Ascending aorta (tissue), 2 donors: ENCODE data around the gene STK32B. TPM values are rescaled to one million over a fixed set of nuclear protein-coding genes. Genes with fewer than 3 reads are reported as not detected.

Experiments used
- DNase-seq, 2 donors: peaks; one replicate each; pipeline ENCODE4 v3.0.0-alpha.2; 2019; ENCODE audit warnings: low spot score in 2 of 2
- H3K27ac ChIP-seq, 2 donors: fragments of 200-600 bp; sonication (generic); one replicate each; pipeline ENCODE4 v1.5.1; 2016 to 2017; ENCODE audit warnings: mild to moderate bottlenecking in 1 of 2
- H3K27me3 ChIP-seq: fragments of 200-600 bp; sonication (generic); one replicate; pipeline ENCODE4 v1.5.1; 2017
- H3K36me3 ChIP-seq, 2 donors: fragments of 200-600 bp; sonication (generic); one replicate each; pipeline ENCODE4 v1.5.1; 2016
- H3K4me1 ChIP-seq, 2 donors: fragments of 200-600 bp; sonication (generic); one replicate each; pipeline ENCODE4 v1.5.1; 2016 to 2017; ENCODE audit warnings: mild to moderate bottlenecking in 1 of 2
- H3K4me3 ChIP-seq, 2 donors: fragments of 200-600 bp; sonication (generic); one replicate each; pipeline ENCODE4 v1.5.1; 2016 to 2017; ENCODE audit warnings: mild to moderate bottlenecking in 1 of 2
- H3K9me3 ChIP-seq, 2 donors: fragments of 200-600 bp; sonication (generic); one replicate each; pipeline ENCODE4 v1.5.1; 2016
- CTCF ChIP-seq, 3 experiments: fragments of 200-600 bp in 2 of 3; fragments of 450-650 bp in 1 of 3; sonication (generic) in 2 of 3; IDR thresholded peaks; one replicate each; pipeline ENCODE4 v1.5.1; 2016 to 2019; ENCODE audit warnings: antibody characterized with exemption in 3 of 3, mild to moderate bottlenecking in 1 of 3, moderate library complexity in 1 of 3
- intact Hi-C: fragments of 100-400 bp; cut with DNase I; formaldehyde crosslinking; loops from one replicate; pipeline ENCODE4 v1.15.1; 2023
- total RNA-seq: library from RNA; depleted of rRNA; stranded (reverse); fragments of >200 nt; gene quantifications from one replicate; pipeline ENCODE4 v1.1.0, GENCODE V29; 2016

The STK32B gene
- total RNA-seq, 1 donor from 2014 or later: 2.3 TPM

DNA sequence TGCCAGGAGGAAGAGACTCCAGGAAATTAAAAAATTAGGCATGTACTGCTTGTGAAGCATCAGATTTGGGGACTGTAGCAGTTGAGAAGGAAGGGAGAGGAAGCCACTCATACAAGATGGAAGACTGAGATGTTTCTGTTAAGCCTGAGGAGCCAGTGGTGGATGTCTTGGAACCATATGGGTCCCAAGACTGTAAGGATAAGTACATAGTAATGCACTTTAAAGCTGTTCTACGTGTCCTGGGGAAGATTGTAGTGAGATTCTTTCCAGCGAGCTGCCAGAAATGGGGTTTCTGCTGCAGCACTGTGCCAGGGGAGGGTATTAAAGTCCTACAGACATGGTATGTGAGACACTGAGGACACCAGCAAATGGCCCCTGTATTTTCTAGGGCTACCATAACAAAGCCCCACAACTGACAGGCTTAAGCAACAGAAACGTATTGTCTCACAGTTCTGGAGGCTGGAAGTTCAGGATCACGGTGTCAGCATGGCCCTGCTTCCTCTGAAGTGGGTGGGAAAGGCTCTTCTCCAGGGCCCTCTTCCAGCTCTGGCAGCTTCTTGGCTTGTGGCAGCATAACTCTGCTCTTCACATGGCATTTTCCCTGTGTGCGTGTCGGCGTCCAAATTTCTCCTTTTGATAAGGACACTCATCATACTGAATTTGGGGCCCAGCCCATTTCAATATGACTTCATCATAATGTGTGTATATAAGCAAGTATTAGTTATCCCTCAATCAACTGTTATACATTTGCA is 352.6 kb downstream of the STK32B start:
- Histone ChIP-seq H3K9me3 (peaks cover 0 to 10% of the 10 kb centered on the region in 2 donors), H3K4me1 (no peaks in the 10 kb centered on the region), H3K36me3 (no peaks in the 10 kb centered on the region), H3K27ac (no peak overlapping the region), H3K27me3 (no peaks in the 10 kb centered on the region), H3K4me3 (no peak overlapping the region)
- intact Hi-C loops: no loop called here
- TF ChIP-seq CTCF (IDR thresholded peaks at IDR 0.05): no peak
- DNase-seq: no peak

- Histone ChIP-seq H3K9me3 (peaks cover 0 to 10% of the 10 kb centered on the region in 2 donors), H3K4me1 (no peaks in the 10 kb centered on the region), H3K36me3 (no peaks in the 10 kb centered on the region), H3K27ac (no peak overlapping the region), H3K4me3 (no peak overlapping the region), H3K27me3 (no peaks in the 10 kb centered on the region)
- no peak for TF ChIP-seq CTCF (IDR thresholded peaks at IDR 0.05)
- DNase-seq: no peak
- intact Hi-C loops: no loop called here
These were observed 358.0 kb downstream of the STK32B start for GRCh38 chr4:5409237-5409636.

DNA sequence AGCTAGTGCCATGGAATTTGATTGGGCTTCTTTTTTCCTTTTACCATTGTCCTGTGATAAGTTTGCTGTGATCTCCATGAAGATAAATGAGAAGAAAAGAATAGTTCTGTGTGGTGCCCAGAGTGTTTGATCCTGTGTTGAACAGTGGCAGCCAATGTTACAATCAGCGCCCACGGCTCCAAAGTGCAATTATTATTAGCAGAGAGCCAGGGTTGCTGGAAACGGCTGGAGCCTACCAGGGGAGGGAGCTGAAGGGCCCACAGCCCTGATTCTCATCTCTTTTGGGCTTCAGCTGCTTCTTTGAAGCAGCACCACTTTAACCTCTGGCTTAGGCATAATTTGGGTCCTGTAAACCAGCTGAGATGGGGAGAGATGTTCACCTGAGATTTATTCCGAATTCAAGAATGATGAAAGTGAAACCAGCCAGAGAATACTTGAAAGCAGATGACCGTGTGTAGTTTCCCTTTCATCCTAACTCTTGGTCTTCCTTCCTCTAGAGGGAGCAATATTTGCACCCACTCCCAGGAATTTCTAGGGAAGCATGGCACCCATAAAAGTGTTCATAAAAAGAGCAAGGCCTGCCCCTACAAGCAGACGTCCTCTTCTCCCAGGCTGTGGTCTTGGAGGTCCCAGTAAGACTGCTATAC is 358.8 kb downstream of the STK32B start:
- H3K4me1 ChIP-seq: no peaks in the 10 kb centered on the region
- H3K4me3 ChIP-seq: no peak overlapping the region
- H3K27me3 ChIP-seq: no peaks in the 10 kb centered on the region
- peaks cover 0 to 10% of the 10 kb centered on the region in 2 donors for H3K9me3 ChIP-seq
- no peak for DNase-seq
- intact Hi-C loops: no loop called here
- no peak for TF ChIP-seq CTCF (IDR thresholded peaks at IDR 0.05)
- H3K27ac ChIP-seq: no peak overlapping the region
- no peaks in the 10 kb centered on the region for H3K36me3 ChIP-seq

DNA sequence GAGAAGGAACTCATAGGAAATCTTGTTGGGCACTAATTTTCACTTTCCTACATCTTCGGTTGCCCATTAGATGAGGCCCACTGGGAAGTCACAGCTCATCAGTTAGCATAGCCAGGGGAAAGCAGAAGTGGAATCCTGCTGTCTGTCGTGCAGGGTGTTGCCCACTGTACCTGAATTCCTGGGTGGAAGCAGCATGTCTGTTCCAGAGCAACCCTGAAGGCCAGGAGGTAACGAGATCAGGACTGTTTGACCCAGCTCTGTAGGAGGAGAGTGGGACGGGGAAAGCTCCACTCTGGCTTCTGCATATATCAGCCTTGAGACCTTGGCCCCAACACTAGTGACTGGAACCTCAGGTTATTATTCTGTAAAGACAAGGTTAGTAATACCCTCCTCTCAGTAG is 361.0 kb downstream of the STK32B start:
- DNase-seq: no peak
- Histone ChIP-seq H3K27me3 (no peaks in the 10 kb centered on the region), H3K36me3 (no peaks in the 10 kb centered on the region), H3K9me3 (peaks cover 0 to 5% of the 10 kb centered on the region in 2 donors), H3K4me1 (no peaks in the 10 kb centered on the region), H3K4me3 (no peak overlapping the region), H3K27ac (no peak overlapping the region)
- intact Hi-C loops: no loop called here
- TF ChIP-seq CTCF (IDR thresholded peaks at IDR 0.05): no peak

- peaks cover 0 to 7% of the 10 kb centered on the region in 2 donors for H3K9me3 ChIP-seq
- DNase-seq: no peak
- no peak overlapping the region for H3K27ac ChIP-seq
- TF ChIP-seq CTCF (IDR thresholded peaks at IDR 0.05): no peak
- no peaks in the 10 kb centered on the region for H3K4me1 ChIP-seq
- no peak overlapping the region for H3K4me3 ChIP-seq
- intact Hi-C loops: no loop called here
- H3K27me3 ChIP-seq: no peaks in the 10 kb centered on the region
- H3K36me3 ChIP-seq: no peaks in the 10 kb centered on the region
These were observed 361.5 kb downstream of the STK32B start for GRCh38 chr4:5412751-5413150.
